Endothelial cell of umbilical vein (primary cell): ENCODE measurements around the gene NRROS. TPM values are rescaled to one million over a fixed set of nuclear protein-coding genes. Genes with fewer than 3 reads are reported as not detected.

Experiments used
- BruUV-seq: library from RNA; stranded (reverse); fragments of 400-500 nt; replicated peaks from 2 replicates; lab custom pipeline; 2021; lab: Mats Ljungman, UMichigan
- CTCF ChIA-PET: fragments of 300-600, 350-600 bp; sonication (Branson Sonifier 250); formaldehyde crosslinking; loops from one replicate; lab custom pipeline; 2021; ENCODE audit warnings: antibody characterized with exemption, inconsistent platforms; lab: Charles Lee
- POLR2A ChIA-PET: fragments of 300-600, 350-600 bp; sonication (Branson Sonifier 250); formaldehyde crosslinking; loops from one replicate; lab custom pipeline; 2021; ENCODE audit warnings: antibody characterized with exemption, inconsistent platforms; lab: Charles Lee
- DNase-seq: peaks from one replicate; pipeline ENCODE4 v3.0.0-alpha.2; 2011; ENCODE audit warnings: low read depth, low spot score
- FAIRE-seq: peaks from 2 replicates; lab custom pipeline; 2011; peaks lifted over from hg19 to GRCh38; lab: Jason Lieb, UNC
- H2AFZ ChIP-seq: 2 replicates; pipeline ENCODE4 v1.6.0; 2012; ENCODE audit warnings: low read depth, low read length, control low read depth, inconsistent platforms
- H3K27ac ChIP-seq: 2 replicates; pipeline ENCODE4 v1.5.1; 2011; ENCODE audit warnings: low read depth, mild to moderate bottlenecking, control low read depth, low read length, moderate library complexity; ENCODE audit not compliant: insufficient read depth
- H3K27me3 ChIP-seq, 2 experiments: 2 replicates each; pipeline versions ENCODE4 v1.6.0 to v1.6.1; 2011; ENCODE audit warnings: low read length in 2 of 2, mixed read lengths in 1 of 2; ENCODE audit not compliant: control insufficient read depth in 2 of 2, insufficient read depth in 2 of 2
- H3K36me3 ChIP-seq, 2 experiments: 2 replicates in 1 of 2; 3 replicates in 1 of 2; pipeline ENCODE4 v1.5.1; 2011; ENCODE audit warnings: low read length in 2 of 2, mild to moderate bottlenecking in 1 of 2, moderate library complexity in 1 of 2; ENCODE audit not compliant: control insufficient read depth in 2 of 2, insufficient read depth in 2 of 2; ENCODE audit errors: extremely low read depth in 1 of 2
- H3K4me1 ChIP-seq: 3 replicates; pipeline ENCODE4 v1.5.1; 2011; ENCODE audit warnings: mild to moderate bottlenecking, low read length; ENCODE audit not compliant: control insufficient read depth, insufficient read depth; ENCODE audit errors: extremely low read depth
- H3K4me2 ChIP-seq: 2 replicates; pipeline ENCODE4 v1.6.1; 2011; ENCODE audit warnings: low read length, control low read depth, mixed read lengths; ENCODE audit not compliant: insufficient read depth
- H3K4me3 ChIP-seq, 3 experiments: fragments of 200-600 bp in 1 of 3; sonication (generic), shearing (Covaris generic) in 1 of 3; replicated peaks in 1 of 3; 2 replicates each; pipeline ENCODE4 v1.5.1; 2011 to 2016; ENCODE audit warnings: control low read depth in 3 of 3, low read length in 3 of 3, mild to moderate bottlenecking in 2 of 3, inconsistent platforms in 1 of 3, low read depth in 1 of 3, moderate library complexity in 1 of 3; ENCODE audit not compliant: insufficient read depth in 1 of 3
- H3K79me2 ChIP-seq: 2 replicates; pipeline ENCODE4 v1.6.0; 2012; ENCODE audit warnings: low read length, inconsistent platforms; ENCODE audit not compliant: control insufficient read depth, insufficient read depth
- H3K9ac ChIP-seq: replicated peaks from 2 replicates; pipeline ENCODE3; 2011; ENCODE audit warnings: low read length, control low read depth; ENCODE audit not compliant: insufficient read depth; ENCODE audit errors: extremely low read depth
- H3K9me1 ChIP-seq: replicated peaks from 3 replicates; pipeline ENCODE4 v1.6.0; 2011; ENCODE audit warnings: mild to moderate bottlenecking, low read length; ENCODE audit not compliant: control insufficient read depth, insufficient read depth; ENCODE audit errors: extremely low read depth
- H3K9me3 ChIP-seq: replicated peaks from 2 replicates; pipeline ENCODE4 v1.5.1; 2012; ENCODE audit warnings: low read length, inconsistent platforms; ENCODE audit not compliant: control insufficient read depth, insufficient read depth
- H4K20me1 ChIP-seq: replicated peaks from 2 replicates; pipeline ENCODE3; 2011; ENCODE audit warnings: mild to moderate bottlenecking, low read length; ENCODE audit not compliant: control insufficient read depth, insufficient read depth; ENCODE audit errors: extremely low read depth
- CTCF ChIP-seq, 2 donors: IDR thresholded peaks; 1 replicate in 1 of 2; 2 replicates in 1 of 2; pipeline ENCODE4 v1.5.1; 2011; ENCODE audit warnings: low read length in 2 of 2, mild to moderate bottlenecking in 2 of 2, moderate library complexity in 2 of 2, control low read depth in 1 of 2, inconsistent platforms in 1 of 2, low read depth in 1 of 2; ENCODE audit not compliant: insufficient read depth in 1 of 2; ENCODE audit errors: extremely low read depth in 1 of 2
- EZH2 ChIP-seq: IDR thresholded peaks from 2 replicates; pipeline ENCODE4 v1.6.1; 2012; ENCODE audit warnings: borderline replicate concordance, low read depth, mild to moderate bottlenecking, moderate library complexity, low read length, inconsistent platforms; ENCODE audit not compliant: severe bottlenecking
- FOS ChIP-seq: IDR thresholded peaks from 2 replicates; pipeline ENCODE4 v1.6.1; 2011; ENCODE audit warnings: mild to moderate bottlenecking, low read length, moderate library complexity, borderline replicate concordance; ENCODE audit not compliant: insufficient read depth
- GATA2 ChIP-seq: IDR thresholded peaks from 2 replicates; pipeline ENCODE4 v1.7.0; 2011; ENCODE audit warnings: low read depth, mild to moderate bottlenecking, moderate library complexity, mixed read lengths, low read length; ENCODE audit not compliant: insufficient read length, insufficient read depth
- JUN ChIP-seq: IDR thresholded peaks from 2 replicates; pipeline ENCODE4 v1.6.1; 2011; ENCODE audit warnings: borderline replicate concordance, low read depth; ENCODE audit not compliant: insufficient read length, insufficient read depth
- MAX ChIP-seq: IDR thresholded peaks from 2 replicates; pipeline ENCODE4 v1.6.1; 2011; ENCODE audit not compliant: insufficient read depth, insufficient read length
- MYC ChIP-seq: IDR thresholded peaks from one replicate; pipeline ENCODE4 v1.6.1; 2011; ENCODE audit warnings: mild to moderate bottlenecking, low read depth, low read length
- POLR2A ChIP-seq: IDR thresholded peaks from 2 replicates; pipeline ENCODE4 v1.6.1; 2012; ENCODE audit warnings: low read depth, mild to moderate bottlenecking, control low read depth, low read length
- POLR2AphosphoS5 ChIP-seq: IDR thresholded peaks from 2 replicates; pipeline ENCODE4 v1.6.1; 2012; ENCODE audit warnings: low read depth, mild to moderate bottlenecking, control low read depth, low read length, moderate library complexity; ENCODE audit not compliant: insufficient read depth
- dilution Hi-C: fragments of 300-500 bp; cut with MboI; formaldehyde crosslinking; loops from one replicate; pipeline ENCODE4 v1.15.0; 2019; ENCODE audit warnings: low sequenced_read_pairs; ENCODE audit not compliant: extremely low pct_ligation_motif_present
- intact Hi-C: fragments of 100-400 bp; cut with micrococcal nuclease; formaldehyde crosslinking; loops from one replicate; pipeline ENCODE4 v1.10.0; 2022
- polyA plus RNA-seq, 4 experiments: library from polyadenylated mRNA; depleted of rRNA in 3 of 4; stranded (reverse) in 3 of 4; unstranded in 1 of 4; fragments of >200 nt; gene quantifications; 2 replicates each; pipeline versions ENCODE4 v1.2.1 to v1.2.3, GENCODE V29; 2011 to 2012; ENCODE audit warnings: missing spikeins in 1 of 4
- total RNA-seq: library from RNA; stranded (reverse); gene quantifications from 2 replicates; pipeline ENCODE4 v1.2.3, GENCODE V29; 2021

NRROS gene
- total and polyA plus RNA-seq, 2 donors (not counting 3 experiments of a cell fraction or from before 2014, with no cell fraction given) = 8.1 to 15.6 TPM

GRCh38 chr3:196638861-196639482 is 522 bp upstream of the NRROS start:
- peak overlapping the region; percentile 3 for H2AFZ ChIP-seq
- FAIRE-seq = peak; percentile 40
- H3K27me3 ChIP-seq = peaks cover 0 to 3% of the 10 kb centered on the region in 2 experiments
- dilution Hi-C loops = no loop called here
- TF ChIP-seq POLR2A (no peak), POLR2AphosphoS5 (no peak), MAX (no peak), CTCF (IDR thresholded peaks at IDR 0.05; ENCODE audit: extremely low read depth in 1 of 2, insufficient read depth in 1 of 2, low read depth in 1 of 2, low read length in 2 of 2) (no peak), FOS (no peak), EZH2 (no peak), GATA2 (no peak), MYC (no peak), JUN (no peak)
- BruUV-seq = no TSS peak
- peaks cover 6% of the 10 kb centered on the region for H3K4me1 ChIP-seq
- H3K4me3 ChIP-seq = peak overlapping the region in 1 of 3 experiments; percentile 42
- H3K9ac ChIP-seq = no peak overlapping the region
- no peaks in the 10 kb centered on the region for H3K79me2 ChIP-seq
- CTCF ChIA-PET = interaction anchor here (1.3 to 2.9 kb wide), 3 partner anchors 12 to 46 kb away, joined by 6 to 25 read pairs (median 6); no protein-coding TSS in a partner anchor
- POLR2A ChIA-PET = no interaction called here
- H3K9me3 ChIP-seq = no peaks in the 10 kb centered on the region
- no peak overlapping the region for H3K4me2 ChIP-seq
- intact Hi-C loops = loop anchor here (1.0 kb wide), 1 partner anchor 30 kb away; no protein-coding TSS in a partner anchor
- no peak overlapping the region for H3K27ac ChIP-seq
- peak; percentile 28 for DNase-seq
- no peaks in the 10 kb centered on the region for H3K36me3 ChIP-seq
- H3K9me1 ChIP-seq = no peaks in the 10 kb centered on the region
- no peaks in the 10 kb centered on the region for H4K20me1 ChIP-seq
